Retina (tissue), 1 donor: ENCODE results near the gene TLR6.

Experiments used
- DNase-seq: peaks from one replicate; pipeline ENCODE4 v3.0.0-alpha.2; 2016

Gene TLR6

DNA sequence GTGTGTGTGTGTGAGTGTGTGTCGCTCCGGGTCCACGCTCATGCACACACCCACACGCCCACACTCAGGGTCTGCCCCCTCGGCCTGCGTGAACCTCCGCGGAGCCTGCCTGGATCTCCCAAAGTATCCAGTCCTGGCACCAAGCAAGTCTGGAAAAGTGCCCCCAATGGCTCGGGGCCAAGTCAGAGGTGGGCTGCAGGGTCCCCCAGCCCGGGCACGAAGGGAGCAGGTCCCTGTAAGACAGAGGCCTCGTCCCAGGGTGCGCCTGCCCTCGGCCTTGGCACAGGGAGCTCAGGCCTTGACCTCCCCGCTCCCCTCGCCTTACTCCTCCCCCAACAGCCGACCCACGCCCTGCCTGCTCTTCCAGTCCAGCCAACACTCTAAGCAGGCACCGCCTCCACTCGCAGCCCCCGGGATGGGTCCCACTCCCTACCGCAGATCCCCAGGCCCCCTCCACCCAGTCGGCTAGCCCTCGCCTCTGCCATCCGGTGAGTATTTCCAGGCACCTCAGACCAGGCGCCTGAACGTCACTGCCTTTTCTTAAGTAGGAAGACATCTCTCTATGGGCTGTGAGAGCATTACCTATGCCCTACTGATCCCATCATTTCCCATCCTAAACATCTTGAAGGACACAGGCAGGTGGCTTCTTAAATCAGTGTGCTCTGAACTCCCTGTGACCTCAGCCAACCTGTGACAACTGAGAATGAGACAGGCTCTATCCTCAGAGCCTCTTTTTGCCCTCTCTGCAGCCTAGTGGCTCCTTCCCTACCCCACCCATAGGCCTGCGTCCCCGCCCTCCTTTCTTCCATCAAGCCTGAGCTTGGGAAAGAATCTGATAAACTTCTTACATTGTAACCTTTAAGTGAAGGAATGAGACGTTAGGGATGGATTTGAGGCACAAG is 11.7 kb upstream of the TLR6 start:
- DNase-seq: peak; percentile 68

DNA sequence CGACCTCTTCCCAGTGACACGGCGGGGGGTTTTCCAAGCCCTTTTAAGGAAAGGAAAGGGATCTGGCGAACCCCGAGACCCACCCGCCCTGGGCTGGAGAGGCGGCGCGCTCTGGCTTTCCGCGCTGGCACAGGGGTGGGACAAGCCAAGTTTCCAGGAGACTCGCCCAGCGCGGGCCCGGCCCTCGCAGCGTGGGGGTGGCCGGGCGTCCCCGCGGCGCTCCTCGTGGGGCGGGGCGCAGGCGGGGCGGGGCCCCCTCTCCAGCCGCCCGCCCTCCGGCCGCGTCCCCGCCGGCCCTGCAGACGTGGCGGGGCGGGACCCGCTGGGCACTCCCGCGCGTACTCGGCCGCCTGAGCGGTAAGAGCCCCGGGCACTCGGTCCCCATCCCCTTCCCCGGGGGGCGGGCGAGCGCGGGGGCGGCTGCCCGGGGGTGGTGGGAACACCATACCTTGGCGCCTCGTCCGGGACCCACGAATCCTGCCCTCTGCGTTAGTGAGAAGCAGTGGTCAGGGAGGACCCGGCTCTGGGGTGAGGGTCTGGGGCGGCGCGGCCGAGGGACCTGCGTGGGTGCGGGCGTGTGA is 11.0 kb upstream of the TLR6 start, which contains the start of gene FAM114A1:
Gene FAM114A1, plus strand, starts transcription at position 329 of the 581 bp plus-strand sequence. CDS start 10,273 bp downstream, outside the sequence.
- peak; percentile 58 for DNase-seq

DNA sequence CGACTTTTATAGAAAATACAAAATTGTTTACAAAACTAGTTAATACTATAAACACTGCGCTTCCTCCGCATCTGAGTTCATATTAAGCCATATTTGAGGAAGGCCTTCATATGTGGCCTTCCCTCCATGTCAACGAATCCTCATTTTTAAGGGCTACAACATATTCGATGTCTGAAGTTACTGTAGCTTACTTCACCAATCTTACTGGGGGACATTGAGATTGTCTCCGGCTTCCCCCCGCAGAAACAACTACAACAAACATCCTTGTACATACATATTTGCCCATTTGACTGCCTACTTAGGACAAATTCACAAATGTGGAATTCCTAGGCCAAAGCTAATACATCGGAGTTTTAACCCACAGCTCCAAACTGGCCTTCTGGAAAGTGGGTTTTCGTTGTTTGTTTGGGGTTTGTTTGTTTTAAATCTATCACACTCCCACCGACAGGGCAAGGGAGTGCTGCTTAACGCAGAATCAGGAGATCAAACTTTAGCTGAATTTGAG is 10.4 kb upstream of the TLR6 start:
- DNase-seq: no peak

DNA sequence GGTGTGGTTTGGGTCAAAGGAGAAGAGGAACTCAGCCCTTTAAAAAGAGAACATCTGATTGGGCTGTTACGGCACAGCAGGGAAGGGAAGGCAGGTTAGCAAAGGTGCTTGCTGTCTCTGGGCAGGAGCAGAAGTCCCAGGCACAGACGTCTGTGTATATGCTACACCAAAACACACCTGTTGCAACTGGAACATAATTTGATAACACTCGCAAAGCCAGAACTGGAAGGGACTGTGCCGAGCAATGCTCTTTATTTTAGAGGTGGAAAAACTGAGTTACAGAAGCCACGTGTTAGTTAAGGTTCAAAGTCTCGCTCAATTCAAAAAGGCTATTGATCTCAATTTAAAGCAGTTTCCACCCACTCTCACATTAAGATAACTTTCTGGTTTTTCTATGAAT is 8.8 kb upstream of the TLR6 start:
- DNase-seq: no peak

DNA sequence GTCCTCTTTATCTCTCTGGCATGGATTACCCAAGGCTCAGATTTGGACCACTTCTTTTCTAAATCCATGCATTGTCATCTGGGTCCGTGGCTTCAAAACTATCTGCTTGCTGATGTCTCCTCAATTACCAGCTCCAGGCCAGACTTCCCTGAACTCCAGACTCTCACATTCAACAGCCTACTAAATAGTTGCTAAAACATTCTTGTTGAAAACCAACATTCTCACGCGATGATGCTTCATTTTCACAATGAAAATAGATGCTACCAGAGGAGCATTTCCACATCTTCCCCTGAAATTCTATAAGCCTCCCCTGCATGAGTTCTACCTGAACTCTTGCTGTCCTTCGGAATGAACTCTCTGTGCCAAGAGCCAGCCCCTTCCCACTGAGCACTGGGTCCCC is 5.2 kb upstream of the TLR6 start:
- no peak for DNase-seq

DNA sequence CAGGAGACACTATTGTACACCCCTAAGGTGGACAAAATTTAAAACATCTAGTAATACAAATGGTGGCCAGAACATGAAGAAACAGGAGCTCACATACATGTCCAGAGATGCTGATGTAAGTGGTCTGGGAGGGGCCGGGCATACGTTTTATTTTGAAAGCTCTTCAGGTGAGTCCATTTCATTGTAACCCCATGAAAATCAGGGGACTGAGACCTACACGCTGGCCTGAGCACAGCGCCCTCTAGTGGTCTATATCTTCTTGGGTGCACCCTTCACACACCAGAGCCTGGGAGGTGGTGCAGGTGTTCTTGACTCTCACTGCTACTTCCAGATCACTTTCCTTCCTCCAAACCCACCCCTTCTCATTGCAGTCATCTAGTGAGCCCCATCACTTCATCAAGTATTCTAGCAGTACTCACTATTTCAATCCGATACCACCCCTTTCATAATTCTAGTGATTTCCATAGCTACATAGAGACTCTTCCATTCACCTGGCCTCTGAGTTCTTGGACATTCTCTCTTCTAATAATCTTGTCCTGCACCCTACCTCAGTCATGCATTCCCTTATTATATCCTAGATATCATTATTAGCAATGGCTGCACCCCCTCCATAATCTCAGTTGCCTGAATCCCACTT is 4.3 kb upstream of the TLR6 start:
- no peak for DNase-seq

DNA sequence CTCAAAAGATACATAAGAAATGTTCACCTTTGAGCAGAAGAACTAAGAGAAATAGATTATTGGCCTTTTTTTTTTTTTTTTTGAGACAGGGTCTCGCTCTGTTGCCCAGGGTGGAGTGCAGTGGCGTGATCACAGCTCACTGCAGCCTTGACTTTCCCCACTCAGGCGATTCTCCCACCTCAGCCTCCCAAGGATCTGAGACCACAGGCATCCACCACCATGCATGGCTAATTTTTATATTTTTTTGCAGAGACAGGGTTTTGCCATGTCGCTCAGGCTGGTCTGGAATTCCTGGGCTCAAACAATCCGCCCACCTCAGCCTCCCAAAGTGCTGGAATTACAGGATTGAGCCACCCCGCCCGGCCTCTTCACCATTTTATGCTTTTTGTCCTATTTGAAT is 2.9 kb upstream of the TLR6 start:
- DNase-seq: no peak

DNA sequence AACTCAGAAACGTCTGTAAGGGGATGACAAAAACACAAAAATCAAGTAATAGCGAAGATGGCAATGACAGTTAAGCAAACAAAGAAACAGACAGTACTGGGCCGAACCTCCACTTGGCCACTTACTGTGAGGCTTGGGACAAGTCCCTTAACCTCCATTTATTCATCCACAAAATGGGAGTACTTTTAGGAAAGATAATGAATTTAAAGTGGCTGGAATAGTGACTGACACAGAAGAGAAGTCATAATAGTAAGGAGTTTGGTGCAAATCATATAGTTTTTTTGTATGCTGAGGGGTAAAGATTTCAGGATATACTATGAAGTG is 1.4 kb upstream of the TLR6 start:
- DNase-seq: no peak

DNA sequence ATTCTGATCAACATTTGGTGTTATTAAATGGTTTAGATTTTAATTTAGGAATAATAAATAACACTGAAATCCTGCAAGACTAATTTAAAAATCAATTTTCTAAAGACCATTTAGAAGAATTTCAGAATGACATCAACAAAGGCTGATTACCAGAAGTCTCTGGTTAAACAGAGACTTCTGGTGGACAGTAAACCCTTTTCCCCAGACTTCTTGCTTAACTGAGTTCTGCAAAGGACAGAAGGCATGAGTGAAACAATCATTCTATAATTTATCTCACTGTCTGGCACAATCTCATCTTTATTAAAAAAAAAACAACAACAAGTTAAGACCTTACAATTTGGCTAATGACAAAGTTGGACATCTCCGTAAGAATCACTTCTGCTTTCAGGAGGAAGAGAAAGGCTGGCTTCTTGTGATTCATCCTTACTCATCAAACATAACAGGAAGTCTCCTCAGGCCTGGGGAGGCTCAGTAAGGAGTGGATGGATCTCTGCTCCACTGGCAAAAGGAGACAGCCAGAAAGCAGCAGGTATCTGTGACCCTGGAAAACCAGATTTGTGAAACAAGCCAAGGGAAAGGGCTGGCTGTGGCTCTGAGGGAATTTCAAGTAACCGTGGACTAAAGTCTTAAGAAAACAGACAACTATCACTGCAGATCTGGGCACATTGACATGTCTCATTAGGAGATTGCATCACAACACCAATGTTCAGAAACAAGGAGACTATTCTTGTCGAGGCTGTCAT is 908 bp upstream of the TLR6 start:
- no peak for DNase-seq

DNA sequence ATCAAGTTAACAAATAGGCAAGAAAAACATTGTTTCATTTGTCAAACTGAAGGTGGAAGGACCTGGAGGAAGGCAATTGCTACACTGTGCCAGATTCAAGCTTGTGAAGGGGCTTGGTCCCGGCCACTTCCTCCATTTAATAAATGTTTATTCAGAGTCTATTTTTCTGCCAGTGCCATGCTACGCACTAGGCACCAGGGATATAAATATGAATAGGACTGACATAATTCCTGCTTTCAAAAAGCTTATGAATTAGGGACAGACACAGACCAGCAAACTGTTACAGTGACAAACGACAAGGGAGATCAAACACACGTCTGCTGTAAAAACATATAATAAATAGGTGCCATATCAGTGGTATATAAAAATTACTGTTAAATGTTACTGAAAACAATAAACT is 571 bp downstream of the TLR6 start:
- no peak for DNase-seq

DNA sequence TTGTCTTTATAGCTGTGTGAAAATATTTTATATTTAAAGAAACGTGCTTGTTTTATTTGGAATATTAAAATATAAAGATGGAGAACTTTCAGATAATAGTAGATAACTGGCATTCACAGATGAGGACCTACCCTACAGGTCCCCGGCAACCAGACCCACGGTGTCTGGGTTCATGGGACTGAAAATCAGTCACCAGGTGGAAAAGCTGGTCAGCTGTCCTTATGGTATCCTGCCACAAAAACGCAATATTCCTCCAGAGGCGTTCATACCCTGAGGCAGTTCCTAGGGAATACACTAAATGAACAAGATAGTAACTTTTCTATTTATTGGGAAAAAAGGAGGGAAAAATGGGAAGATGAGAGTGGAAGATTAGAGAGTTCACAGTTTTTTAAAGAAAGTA is 1.2 kb downstream of the TLR6 start:
- DNase-seq: no peak

DNA sequence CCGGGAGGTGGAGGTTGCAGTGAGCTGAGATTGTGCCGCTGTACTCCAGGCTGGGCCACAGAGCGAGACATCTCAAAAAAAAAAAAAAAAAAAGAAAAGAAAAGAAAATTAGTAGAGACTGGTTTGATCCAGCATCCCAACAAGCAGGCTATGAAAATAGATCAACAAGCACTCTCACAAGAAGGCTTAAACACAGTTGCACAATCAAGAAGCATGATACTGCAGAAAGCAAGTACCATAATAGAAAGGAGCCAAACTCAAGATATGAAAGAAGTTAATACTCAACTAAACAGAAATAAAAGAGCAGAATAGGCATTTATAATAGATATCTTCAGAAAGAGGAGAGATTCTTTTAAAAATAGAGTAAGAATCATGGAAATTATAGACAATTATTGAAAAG is 10.6 kb downstream of the TLR6 start:
- no peak for DNase-seq

DNA sequence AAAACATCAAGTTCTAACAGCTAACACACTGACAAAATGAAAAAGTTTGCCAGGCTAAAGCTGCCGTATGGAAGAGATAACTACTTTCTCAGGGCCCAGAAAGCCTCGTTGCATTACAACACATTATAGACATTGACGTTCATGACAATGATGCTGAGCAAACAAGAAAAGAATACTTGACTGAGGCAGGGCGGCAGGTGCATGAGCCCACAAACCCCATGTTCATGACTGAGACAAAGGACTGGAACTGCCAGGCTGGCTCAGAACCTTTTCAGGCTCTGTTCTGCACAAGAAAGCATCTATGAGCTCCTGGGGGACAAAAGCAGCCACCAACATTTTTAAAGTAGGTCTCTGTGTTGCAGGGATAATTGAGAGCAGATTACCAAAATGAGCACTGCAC is 13.6 kb downstream of the TLR6 start:
- DNase-seq: peak; percentile 10

DNA sequence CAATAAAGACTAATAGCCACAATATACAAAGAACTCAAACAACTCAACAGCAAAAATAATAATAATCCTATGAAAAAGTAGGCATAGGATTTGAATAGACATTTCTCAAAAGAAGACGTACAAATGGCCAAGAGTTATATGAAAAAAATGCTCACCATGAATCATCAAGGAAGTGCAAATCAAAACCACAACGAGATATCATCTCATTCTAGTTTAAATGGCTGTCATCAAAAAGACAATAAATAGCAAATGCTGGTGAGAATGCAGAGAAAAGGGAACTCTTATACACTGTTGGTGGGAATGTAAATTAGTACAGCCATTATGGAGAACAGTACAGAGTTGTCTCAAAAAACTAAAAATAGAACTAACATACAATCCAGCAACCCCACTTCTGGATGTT is 18.8 kb downstream of the TLR6 start:
- DNase-seq: no peak

DNA sequence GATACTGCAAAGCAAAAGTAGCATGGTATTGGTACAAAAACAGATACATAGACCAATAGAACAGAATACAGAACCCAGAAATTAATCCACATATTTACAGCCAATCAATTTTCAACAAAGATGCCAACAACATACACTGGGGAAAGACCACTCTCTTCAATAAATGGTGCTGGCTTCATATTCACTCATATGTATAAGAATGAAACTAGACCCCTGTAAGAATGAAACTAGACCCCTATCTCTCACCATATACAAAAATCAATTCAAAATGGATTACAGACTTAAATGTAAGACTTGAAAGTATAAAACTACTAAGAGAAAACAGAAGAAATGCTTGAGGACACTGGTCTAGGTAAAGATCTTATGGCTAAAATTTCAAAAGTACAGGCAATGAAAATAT is 19.3 kb downstream of the TLR6 start:
- no peak for DNase-seq

DNA sequence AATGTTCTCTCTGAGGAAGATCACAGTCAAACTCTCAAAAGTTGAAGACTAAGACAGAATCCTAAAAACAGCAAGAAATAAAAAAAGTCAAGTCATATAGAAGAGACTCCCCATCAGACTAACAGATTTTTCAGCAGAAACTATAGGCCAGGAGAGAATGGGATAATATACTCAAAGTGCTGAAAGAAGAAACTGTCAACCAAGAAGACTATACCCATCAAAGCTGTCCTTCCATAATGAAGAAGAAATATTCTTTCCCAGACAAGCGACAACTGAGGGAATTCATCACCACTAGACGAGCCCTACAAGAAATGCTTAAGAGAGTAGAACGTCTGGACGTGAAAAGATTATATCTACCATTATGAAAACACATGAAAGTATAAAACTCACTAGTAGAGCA is 22.0 kb downstream of the TLR6 start:
- no peak for DNase-seq

DNA sequence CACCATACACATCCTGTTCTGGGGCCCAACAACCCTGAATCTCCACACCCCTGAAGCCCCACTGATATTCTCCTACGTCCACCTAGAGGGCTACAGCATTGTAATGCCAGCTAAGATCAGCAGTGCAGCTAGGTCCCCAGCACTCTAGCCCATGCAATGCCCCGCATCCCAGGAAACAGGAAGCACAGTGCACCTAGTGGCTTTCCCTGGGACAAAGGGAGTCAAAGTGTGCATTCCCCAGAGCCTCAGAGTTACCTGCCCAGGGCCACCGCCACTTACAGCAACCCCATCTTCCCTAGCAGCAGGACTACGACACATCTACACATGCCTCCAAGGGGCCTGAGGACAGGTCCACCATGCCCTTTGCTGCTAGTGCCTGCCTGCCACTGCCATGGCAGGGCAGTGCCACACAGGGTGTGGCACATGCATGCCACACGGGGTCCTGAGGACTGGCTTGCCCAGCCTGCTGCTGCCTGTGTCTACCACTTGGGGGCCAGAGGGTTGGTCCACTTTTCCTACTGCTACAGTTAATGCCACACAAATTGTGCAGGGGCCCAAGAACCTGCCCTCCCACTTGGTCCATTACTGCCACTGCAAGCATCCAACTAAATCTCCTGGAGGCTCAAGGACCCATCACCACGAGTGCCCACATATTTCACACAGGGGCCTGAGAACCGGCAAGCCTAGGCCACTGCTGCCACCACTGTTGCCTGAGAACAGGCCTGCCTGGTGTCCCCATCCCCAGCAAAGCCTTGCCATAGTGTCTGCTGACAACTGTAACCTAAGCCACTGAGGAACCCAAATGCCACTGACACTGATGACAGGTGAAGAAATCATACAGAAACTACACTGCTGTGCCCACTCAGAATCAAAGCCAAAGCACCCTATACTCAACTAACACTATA is 23.7 kb downstream of the TLR6 start:
- no peak for DNase-seq

DNA sequence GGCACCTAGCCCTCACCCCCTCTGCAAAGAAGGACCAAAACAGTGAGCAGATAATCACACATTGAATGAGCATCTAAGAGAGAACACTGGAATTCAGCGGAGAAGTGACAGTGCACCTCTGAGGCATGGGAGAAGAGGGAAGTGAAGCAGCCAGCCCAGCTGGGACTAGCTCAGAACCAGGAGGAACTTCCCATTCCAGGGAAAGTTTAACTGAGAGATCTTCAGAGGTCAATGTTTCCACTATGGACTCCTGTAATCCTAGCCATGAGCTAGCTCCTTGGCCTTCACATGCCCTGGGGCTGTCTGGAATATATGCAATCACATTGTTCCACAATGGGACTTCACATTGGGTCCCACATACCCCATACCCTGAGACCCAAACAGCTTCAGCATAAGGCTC is 24.4 kb downstream of the TLR6 start:
- no peak for DNase-seq

DNA sequence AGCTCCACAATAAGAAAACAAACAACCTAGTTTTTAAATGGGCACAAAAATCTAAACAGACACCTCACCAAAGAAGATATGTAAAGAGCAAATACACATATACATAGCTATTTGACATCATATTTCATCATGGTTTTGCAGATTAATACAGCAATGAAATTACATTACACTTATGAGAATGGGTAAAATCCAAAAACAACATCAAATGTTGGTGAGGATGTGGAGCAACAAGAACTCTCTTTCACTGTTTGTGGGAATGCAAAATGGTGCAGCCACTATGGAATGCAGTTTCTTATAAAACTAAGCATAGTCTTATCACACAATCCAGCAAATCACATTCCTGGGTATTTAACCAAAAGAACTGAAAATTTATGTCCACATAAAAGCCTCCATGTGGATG is 25.0 kb downstream of the TLR6 start:
- DNase-seq: no peak

DNA sequence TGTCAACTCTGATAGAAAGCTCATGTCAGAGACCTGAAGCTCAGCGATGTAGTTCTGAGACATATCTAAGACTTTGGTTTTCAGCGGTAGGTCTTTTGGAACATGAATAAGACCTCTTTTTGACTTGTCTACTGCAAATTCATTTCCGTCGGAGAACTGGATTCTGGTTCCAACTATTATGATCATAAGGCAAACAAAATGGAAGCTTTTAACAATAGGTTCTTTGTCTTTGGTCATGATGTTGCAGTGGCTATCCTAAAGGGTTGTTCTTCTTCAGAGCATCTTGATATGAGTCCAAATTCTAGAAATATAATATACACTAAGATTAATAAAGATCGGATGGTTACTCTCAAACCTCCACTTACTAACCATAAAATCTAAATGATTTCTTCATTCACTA is 27.4 kb downstream of the TLR6 start:
- DNase-seq: no peak

DNA sequence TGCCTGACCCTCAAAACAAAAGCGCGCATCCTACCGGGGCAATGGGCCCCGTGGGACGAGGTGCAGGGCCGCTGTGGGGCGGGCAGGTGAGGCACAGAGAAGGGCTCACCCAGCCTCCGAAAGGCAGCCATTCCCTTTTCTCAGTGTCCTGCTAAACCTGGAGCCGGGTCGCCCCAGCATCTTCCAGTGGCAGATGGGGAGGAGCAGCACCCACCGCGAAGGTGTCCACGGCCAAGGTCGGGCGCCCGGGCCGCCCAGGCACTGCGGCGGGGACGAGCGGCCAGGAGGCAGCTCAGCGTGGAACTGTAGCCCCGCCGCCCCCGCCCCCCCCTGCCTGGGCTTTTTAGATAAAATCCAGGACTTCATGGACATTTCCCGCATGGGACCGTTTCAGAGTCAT is 32.9 kb downstream of the TLR6 start:
- no peak for DNase-seq

DNA sequence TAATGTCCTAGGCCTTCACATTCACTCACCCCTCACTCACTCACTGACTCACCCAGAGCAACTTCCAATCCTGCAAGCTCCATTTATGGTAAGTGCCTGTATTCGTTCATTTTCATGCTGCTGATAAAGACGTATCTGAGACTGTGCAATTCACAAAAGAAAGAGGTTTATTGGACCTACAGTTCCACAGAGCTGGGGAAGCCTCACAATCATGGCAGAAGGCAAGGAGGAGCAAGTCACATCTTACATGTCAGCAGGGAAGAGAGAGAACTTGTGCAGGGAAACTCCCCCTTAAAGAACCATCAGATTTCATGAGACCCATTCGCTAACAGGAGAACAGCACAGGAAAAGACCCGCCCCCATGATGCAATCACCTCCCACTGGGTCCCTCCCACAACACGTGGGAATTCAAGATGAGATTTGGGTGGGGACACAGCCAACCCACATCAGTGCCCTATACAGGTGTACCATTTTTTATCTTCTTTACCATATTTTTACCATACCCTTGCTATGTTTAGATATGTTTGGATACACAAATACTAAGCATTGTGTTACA is 33.8 kb downstream of the TLR6 start:
- no peak for DNase-seq
